Measurements from ENCODE around the gene FBXO10.

Gene FBXO10

GRCh38 chr9:37575921-37576721 lies at the start of gene FBXO10:
FBXO10 (minus strand) TSS chr9:37576380; CDS start chr9:37541768, 34,612 bp downstream.
- TF ChIP-seq CTCF (IDR thresholded peaks at IDR 0.05; ENCODE audit: extremely low read depth, missing control alignments), result no peak
- DNase-seq (ENCODE audit: low spot score), result peak; percentile 84

- no peak for DNase-seq (ENCODE audit: low spot score)
- no peak for TF ChIP-seq CTCF (IDR thresholded peaks at IDR 0.05; ENCODE audit: extremely low read depth, missing control alignments)
Measured at GRCh38 chr9:37625758-37626147, 49.6 kb upstream of the FBXO10 start.

- DNase-seq (ENCODE audit: low spot score), result no peak
Measured at GRCh38 chr9:37625036-37625757, 49.0 kb upstream of the FBXO10 start.

GRCh38 chr9:37624073-37624472 lies 47.9 kb upstream of the FBXO10 start:
- no peak for DNase-seq (ENCODE audit: low spot score)
- no peak for TF ChIP-seq CTCF (IDR thresholded peaks at IDR 0.05; ENCODE audit: extremely low read depth, missing control alignments)

More at GRCh38 chr9:37625036-37625757, 49.0 kb upstream of the FBXO10 start:
- no peak for TF ChIP-seq CTCF (IDR thresholded peaks at IDR 0.05; ENCODE audit: extremely low read depth, missing control alignments)

GRCh38 chr9:37623267-37623666 lies 47.1 kb upstream of the FBXO10 start:
- no peak for TF ChIP-seq CTCF (IDR thresholded peaks at IDR 0.05; ENCODE audit: extremely low read depth, missing control alignments)

GRCh38 chr9:37622462-37622861 lies 46.3 kb upstream of the FBXO10 start:
- DNase-seq (ENCODE audit: low spot score), result no peak
- no peak for TF ChIP-seq CTCF (IDR thresholded peaks at IDR 0.05; ENCODE audit: extremely low read depth, missing control alignments)

More at GRCh38 chr9:37623267-37623666, 47.1 kb upstream of the FBXO10 start:
- no peak for DNase-seq (ENCODE audit: low spot score)
